NCI-H2029 treated with DMSO at 0.1 percent for 48 hours (cell line): ENCODE measurements around the gene QPRT.
"Not testable (repeated sequence)": the region's sequence is repeated elsewhere in the genome, so short reads cannot be mapped to it uniquely, and the experiment has no call there.

Experiments
- DNase-seq: peaks from one replicate; lab custom pipeline; 2025; lab: John Stamatoyannopoulos, UW

QPRT gene

DNA sequence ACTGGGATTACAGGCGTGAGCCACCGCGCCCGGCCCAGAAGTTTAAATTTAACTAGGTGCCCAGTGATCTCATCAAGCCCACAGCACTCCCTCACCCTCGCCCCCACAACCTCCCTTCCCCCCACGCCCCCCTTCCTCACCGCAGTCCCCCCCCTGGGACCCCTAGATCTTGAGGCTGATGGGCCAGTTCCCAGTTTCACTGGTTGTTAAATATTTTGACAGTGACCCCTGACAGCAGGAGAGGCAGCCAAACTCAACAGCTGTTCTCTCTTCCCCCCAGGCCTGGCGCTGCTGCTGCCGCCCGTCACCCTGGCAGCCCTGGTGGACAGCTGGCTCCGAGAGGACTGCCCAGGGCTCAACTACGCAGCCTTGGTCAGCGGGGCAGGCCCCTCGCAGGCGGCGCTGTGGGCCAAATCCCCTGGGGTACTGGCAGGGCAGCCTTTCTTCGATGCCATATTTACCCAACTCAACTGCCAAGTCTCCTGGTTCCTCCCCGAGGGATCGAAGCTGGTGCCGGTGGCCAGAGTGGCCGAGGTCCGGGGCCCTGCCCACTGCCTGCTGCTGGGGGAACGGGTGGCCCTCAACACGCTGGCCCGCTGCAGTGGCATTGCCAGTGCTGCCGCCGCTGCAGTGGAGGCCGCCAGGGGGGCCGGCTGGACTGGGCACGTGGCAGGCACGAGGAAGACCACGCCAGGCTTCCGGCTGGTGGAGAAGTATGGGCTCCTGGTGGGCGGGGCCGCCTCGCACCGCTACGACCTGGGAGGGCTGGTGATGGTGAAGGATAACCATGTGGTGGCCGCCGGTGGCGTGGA is 15.6 kb downstream of the QPRT start:
- DNase-seq = no peak

- DNase-seq = not testable (repeated sequence)
These were observed 16.7 kb downstream of the QPRT start for GRCh38 chr16:29695675-29696074.

GRCh38 chr16:29696881-29697331 is 17.9 kb downstream of the QPRT start:
- no peak for DNase-seq

DNA sequence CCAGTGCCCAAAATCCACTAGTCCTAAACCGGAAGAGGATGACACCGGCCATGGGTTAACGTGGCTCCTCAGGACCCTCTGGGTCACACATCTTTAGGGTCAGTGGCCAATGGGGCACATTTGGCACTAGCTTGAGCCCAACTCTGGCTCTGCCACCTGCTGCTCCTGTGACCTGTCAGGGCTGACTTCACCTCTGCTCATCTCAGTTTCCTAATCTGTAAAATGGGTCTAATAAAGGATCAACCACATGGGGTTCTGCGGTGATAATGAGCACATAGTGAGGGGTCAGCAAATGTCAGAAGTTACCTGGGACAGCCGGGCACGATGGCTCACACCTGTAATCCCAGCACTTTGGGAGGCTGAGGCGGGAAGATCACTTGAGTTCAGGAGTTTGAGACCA is 18.4 kb downstream of the QPRT start:
- no peak for DNase-seq

GRCh38 chr16:29698042-29698441 is 19.1 kb downstream of the QPRT start:
- no peak for DNase-seq

DNA sequence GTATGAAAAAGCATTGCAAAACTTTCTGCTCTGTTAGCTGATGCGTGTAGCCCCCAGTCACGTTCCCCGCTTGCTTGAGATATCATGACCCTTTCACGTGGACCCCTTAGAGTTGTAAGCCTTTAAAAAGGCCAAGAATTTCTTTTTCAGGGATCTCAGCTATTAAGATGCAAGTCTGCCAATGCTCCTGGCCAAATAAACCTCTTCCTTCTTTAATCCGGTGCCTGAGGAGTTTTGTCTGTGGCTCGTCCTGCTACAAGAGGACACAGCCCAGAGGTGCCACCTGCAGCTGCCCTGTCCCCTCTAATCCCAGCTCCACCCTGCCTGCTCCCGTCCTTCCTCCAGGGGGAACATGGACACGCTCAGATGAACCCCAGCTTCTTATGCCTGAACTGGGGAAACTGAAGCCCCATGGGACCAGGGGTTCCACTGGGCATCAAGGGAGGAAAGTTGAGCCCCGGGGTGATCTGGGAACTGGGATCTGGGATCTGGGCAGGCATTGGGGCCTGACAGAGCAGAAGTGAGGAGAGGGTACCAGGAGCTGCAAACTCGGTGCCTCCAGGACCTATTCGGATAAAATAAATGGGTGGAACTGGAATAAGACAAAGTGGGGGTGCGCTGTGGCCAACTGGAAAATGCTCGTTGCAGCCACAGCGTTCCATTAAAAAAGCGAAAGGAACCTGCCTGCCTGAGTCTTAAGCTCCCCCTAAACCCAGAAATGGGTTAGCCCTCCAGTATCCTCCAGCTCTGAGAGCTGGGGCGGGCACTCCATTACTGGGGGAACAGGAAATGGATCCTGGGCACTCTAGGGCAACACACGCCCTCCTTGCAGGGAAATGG is 19.7 kb downstream of the QPRT start:
- DNase-seq = no peak

- no peak for DNase-seq
These were observed 20.6 kb downstream of the QPRT start for GRCh38 chr16:29699324-29700219.

- peak; percentile 46 for DNase-seq
These were observed 21.4 kb downstream of the QPRT start for GRCh38 chr16:29700253-29700987.

GRCh38 chr16:29701214-29701555 is 22.2 kb downstream of the QPRT start:
- DNase-seq = no peak

DNA sequence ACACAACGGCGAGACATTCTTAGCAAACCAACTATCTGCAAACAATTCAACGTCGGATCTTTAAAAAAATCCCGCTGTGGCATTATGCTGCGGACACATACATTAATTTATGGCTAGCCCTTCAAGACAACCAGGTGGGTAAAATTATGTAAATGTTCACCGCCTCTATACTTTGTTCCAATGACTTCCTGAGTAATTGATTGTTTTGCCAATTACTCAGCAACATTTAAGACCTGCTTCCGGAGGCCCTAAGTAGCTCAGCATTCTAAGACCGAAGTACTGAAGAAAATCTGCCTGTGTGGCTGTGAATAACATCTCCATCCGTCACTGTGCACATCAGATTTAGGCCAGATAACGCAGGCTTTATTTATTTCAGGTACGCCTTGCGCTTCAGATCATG is 23.3 kb downstream of the QPRT start:
- DNase-seq = no peak

DNA sequence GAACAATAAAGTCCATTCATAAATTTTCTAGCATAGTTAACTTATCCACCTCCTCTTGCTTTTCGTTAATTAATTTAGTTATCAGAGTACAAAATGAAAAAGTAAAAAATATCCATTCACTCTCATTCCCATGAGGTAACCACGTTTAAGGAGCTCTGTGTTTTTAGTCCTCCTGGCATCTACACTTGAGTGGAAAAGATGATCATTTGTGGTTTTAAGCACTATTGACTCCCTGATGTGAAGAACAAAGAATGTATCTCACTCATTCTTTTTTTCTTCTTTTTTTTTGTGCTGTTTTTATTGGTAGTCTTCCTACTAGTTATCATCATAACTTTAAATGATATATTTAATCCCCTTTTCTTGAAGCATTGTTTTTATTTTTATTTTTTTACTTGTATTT is 26.1 kb downstream of the QPRT start:
- DNase-seq = no peak

DNA sequence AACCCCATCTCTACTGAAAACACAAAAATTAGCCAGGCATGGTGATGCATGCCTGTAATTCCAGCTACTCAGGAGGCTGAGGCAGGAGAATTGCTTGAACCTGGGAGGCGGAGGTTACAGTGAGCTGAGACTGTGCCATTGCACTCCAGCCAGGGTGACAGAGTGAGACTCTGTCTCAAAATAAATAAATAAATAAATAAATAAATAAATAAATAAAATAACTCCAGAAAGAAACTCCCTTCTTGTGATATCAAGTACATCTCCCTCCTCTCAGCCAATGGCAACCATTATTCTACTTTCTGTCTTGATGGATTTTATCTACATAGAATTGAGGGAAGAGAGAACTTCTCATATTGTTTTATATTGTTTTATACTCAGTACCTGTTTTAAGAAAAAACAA is 28.2 kb downstream of the QPRT start:
- DNase-seq = not testable (repeated sequence)

DNA sequence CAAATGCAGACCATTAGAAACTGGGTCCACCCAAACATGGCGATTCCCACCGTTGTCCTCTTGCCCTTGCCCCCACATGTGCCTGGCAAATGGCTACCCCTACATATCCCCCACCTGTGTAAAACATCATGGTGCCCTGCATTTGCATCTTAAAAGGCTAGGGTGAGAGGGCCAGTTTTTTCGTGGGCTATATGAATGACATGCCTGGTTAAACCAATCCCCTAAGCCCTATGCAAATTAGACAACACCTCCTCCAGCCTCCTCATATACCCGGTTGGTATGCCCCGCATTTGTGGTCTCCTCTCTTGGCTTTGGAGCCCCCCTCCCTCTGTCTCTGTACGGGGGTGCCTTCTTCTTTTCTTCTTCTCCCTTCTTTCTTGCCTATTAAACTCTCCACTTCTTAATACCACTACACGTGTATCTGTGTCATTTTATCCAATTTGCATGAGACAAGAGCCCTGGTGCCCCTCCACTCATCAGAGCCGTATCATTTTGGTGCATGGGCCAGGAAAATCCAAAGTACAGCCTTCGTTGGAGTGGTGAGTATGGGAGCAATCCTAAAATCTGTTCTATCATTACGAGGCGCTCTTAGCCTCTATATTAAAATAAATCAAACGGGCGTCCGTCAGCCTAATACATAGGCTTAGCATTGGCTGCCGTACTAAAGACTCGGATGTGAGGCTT is 30.1 kb downstream of the QPRT start:
- DNase-seq = no peak

DNA sequence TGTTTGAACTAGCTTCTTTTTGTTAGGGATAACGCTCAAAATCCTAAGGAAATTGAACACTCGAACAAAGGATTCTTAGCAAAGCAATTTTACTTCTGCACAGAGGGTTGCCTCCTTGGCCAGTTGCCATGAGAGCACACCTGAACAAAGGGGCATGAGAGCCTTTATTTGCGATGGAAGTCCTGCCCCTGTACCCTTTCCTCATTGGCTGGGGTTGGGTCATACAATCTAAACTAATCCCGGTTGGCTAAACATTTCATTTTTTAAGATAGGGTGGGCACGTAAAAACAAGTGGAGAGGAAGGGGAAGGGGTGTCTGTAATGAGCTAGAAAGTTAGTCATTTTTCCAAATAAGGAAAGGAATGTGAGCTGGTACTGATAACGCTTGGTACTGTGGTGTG is 30.7 kb downstream of the QPRT start:
- DNase-seq = not testable (repeated sequence)

DNA sequence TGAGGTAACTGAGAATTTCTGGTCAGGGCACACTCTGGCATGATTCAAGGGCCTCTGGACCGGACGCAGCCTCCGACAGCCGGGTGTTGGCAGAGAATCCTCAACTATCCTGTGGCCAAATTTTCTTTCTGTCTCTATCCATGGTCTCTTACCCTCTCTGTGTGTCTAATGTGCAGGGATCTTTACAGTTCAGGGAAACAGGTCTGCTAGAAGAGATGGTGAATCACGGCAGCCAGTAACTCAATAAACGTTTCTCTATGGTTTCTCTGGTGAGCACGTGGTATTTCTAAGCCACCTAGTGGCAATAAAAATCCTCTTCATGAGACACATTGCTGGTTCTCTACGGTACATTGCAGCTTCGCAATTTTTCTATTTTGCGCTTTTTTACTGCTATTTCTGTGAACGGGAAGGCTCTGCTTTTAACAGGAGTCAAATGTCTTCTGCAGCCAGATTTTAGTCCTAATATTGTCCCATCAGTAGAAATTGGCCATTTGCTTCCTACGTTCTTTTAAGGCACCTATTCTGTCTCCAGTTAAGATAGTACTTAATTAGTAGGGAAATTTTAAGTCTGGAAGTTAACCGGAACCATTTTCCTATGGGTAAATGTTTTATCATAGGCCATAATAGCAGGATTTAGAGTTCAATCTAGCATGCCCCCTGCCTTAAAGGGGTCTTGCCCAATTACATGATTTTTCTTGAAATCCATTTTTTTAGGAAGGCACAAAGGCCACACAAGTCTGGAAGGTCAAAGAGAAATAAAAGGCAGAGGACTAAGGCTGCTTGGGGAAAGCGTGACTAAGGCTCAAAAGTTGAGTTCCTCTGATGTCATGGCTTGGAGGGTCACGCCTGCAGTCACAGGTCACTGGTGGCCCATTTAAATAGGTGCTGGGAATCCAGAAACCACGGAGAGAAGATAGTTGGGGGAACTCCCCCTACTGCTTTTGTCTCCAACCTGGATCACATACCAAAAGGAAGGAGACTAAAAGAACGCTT is 31.5 kb downstream of the QPRT start:
- DNase-seq = no peak

- DNase-seq = no peak
These were observed 33.8 kb downstream of the QPRT start for GRCh38 chr16:29712809-29713208.

- DNase-seq = no peak
These were observed 35.4 kb downstream of the QPRT start for GRCh38 chr16:29714396-29714795.

DNA sequence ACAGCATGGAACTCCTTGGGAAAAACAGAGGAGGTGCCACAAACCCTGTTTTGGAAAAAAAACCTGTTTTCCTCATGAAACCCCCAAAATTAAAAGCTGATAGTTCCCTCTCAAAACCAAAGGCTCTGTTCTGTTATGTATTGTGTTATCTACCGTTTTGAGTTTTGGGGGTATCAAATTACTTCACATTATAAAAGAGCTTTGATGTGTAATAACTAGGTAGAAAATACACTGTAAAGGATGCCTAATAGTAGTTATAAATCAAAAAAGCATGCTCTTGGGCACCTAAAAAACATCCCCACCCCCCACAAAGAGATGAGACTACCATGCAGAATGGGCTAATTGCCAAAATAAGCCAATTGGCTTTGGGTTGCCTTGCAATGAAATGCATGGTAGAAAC is 36.0 kb downstream of the QPRT start:
- no peak for DNase-seq

DNA sequence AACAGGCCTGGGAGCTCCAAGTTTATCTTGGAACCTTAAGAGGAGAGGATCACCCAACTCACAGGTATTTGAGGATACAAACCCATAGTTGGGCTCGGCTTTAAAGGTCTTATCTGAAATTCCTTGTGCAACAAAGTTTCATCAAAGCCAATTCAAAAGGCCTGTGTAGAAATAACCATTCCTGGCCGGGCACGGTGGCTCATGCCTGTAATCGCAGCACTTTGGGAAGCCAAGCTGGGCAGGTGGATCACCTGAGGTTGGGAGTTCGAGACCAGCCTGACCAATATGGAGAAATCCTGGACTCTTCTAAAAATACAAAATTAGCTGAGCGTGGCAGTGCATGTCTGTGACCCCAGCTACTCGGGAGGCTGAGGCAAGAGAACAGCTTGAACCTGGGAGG is 38.1 kb downstream of the QPRT start:
- no peak for DNase-seq

DNA sequence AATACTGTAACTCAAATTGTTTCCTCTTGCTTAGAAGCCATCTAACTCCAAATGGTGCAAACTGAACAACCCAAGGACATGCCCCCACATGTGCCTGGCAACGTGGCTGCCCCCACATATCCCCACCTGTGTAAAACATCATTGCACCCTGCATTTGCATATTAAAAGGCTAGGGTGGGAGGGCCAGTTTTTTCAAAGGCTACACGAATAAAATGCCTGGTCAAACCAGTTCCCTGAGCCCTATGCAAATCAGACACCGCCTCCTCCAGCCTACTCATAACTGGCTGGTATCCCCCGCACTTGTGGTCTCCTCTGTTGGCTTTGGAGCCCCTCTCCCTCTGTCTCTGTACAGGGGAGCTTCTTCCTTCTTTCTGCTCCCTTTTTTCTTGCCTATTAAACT is 40.1 kb downstream of the QPRT start:
- no peak for DNase-seq
